GM18870 (cell line): ENCODE data around the gene WDFY4.

Experiments used
- ATAC-seq: cut with Tn5 transposase; IDR thresholded peaks from one replicate; pipeline ENCODE4 v1.9.1; 2021; ENCODE audit warnings: moderate library complexity; ENCODE audit not compliant: unreplicated experiment

WDFY4 gene

GRCh38 chr10:48896756-48897440 is 212.2 kb downstream of the WDFY4 start:
- no peak for ATAC-seq

GRCh38 chr10:48897441-48897790 is 212.7 kb downstream of the WDFY4 start:
- no peak for ATAC-seq

- ATAC-seq, result no peak
Observed at GRCh38 chr10:48898426-48898825, 213.8 kb downstream of the WDFY4 start.

GRCh38 chr10:48899781-48900180 is 215.1 kb downstream of the WDFY4 start:
- no peak for ATAC-seq

- no peak for ATAC-seq
Observed at GRCh38 chr10:48900371-48900801, 215.7 kb downstream of the WDFY4 start.

GRCh38 chr10:48901319-48901718 is 216.6 kb downstream of the WDFY4 start:
- ATAC-seq, result no peak

- no peak for ATAC-seq
Observed at GRCh38 chr10:48902096-48902495, 217.4 kb downstream of the WDFY4 start.

- ATAC-seq, result no peak
Observed at GRCh38 chr10:48903151-48903550, 218.5 kb downstream of the WDFY4 start.

- ATAC-seq, result no peak
Observed at GRCh38 chr10:48904861-48905260, 220.2 kb downstream of the WDFY4 start.

GRCh38 chr10:48905311-48905710 is 220.6 kb downstream of the WDFY4 start:
- no peak for ATAC-seq

GRCh38 chr10:48906841-48907240 is 222.2 kb downstream of the WDFY4 start:
- no peak for ATAC-seq

- ATAC-seq, result no peak
Observed at GRCh38 chr10:48907730-48908129, 223.1 kb downstream of the WDFY4 start.

GRCh38 chr10:48910548-48910947 is 225.9 kb downstream of the WDFY4 start:
- ATAC-seq, result no peak

GRCh38 chr10:48913674-48914073 is 229.0 kb downstream of the WDFY4 start:
- no peak for ATAC-seq

GRCh38 chr10:48923748-48924147 is 239.1 kb downstream of the WDFY4 start:
- ATAC-seq, result no peak

GRCh38 chr10:48924988-48925387 is 240.3 kb downstream of the WDFY4 start:
- no peak for ATAC-seq

GRCh38 chr10:48926255-48926654 is 241.6 kb downstream of the WDFY4 start:
- ATAC-seq, result no peak

- no peak for ATAC-seq
Observed at GRCh38 chr10:48926764-48927540, 242.3 kb downstream of the WDFY4 start.

GRCh38 chr10:48929413-48929990 is 244.8 kb downstream of the WDFY4 start:
- ATAC-seq, result no peak

- no peak for ATAC-seq
Observed at GRCh38 chr10:48931188-48931587, 246.5 kb downstream of the WDFY4 start.

- ATAC-seq, result no peak
Observed at GRCh38 chr10:48932831-48933664, 248.4 kb downstream of the WDFY4 start.
